Effector CD4-positive, alpha-beta T cell (primary cell): Measurements from ENCODE around the gene COL23A1.
A peak's percentile ranks its signal among the peaks of the same experiment; 100 is the strongest.
"Not testable (repeated sequence)": the region's sequence is repeated elsewhere in the genome, so short reads cannot be mapped to it uniquely, and the experiment has no call there.

ENCODE experiments used
- DNase-seq: peaks from one replicate; pipeline ENCODE4 v3.0.0-alpha.2; 2020

The COL23A1 gene

GRCh38 chr5:178249191-178249989, 340.8 kb downstream of the COL23A1 start:
- DNase-seq, result no peak

DNA sequence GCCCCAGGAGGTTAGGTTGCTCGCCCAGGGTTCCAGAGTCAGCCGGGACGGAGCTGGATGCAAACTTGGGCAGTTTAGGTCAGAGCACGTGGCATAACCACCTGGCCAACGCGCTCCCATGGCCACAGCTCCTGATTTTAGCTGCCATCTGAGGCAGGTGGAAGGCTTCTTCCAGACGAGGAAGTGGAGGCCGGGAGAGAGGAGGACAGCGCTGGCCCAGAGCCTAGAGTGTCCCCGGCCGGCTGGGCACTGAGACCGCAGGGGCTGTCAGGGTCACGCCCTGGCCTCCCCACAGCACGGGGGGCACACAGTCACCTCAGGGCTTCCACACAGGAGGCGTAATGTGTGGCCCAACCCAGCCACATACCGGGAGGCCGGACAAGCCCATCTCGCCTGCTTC, 341.4 kb downstream of the COL23A1 start:
- no peak for DNase-seq

GRCh38 chr5:178247481-178248456, 342.4 kb downstream of the COL23A1 start:
- DNase-seq, result no peak

DNA sequence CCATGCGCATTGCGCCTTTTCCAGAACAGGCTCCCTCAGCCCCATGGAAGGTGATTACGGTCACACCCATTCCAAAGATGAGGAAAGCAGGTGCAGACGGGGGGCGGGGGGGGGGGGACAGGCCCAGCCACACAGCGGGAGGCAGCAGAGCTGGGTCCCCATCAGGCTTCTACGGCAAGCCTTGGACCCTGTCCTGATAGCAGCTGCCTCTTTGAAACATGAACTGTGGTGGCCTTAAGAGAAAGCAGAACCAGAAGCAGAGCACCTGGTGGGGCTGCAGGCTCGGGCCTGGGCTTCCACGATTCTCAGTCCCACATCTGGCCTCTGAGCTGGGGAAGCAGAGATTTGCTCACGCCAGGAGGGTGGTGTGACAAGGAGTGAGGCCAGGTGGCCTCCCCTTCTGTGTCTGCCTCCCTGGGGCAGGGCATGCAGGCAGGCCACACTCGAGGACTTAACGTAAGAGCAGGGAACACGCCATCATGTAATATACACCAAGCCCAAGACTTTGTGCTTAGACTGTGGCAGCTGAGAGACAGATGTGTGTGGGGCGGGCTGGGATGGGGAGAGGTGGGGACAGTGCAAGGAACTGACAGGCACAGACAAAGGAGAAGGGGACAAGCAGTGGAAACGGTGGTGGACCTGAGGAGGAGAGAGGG, 343.4 kb downstream of the COL23A1 start:
- DNase-seq, result no peak

DNA sequence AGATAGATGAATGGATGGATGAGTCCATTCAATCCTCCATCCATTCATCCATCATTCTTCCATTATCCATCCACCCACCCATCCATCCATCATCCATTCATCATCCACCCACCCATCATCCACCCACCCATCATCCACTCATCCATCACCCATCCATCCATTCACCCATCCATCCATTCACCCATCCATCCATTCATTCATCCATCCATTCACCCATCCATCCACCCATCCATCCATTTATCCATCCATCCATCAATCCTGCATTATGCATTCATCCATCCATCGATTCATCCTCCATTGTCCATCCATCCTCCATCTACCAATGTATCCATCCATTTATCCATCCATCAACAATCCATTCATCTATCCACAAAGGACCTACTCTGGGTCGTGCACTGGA, 344.8 kb downstream of the COL23A1 start:
- no peak for DNase-seq

- DNase-seq, result no peak
Observed at GRCh38 chr5:178244576-178244975, 345.6 kb downstream of the COL23A1 start.

GRCh38 chr5:178242416-178242815, 347.8 kb downstream of the COL23A1 start:
- DNase-seq, result no peak

DNA sequence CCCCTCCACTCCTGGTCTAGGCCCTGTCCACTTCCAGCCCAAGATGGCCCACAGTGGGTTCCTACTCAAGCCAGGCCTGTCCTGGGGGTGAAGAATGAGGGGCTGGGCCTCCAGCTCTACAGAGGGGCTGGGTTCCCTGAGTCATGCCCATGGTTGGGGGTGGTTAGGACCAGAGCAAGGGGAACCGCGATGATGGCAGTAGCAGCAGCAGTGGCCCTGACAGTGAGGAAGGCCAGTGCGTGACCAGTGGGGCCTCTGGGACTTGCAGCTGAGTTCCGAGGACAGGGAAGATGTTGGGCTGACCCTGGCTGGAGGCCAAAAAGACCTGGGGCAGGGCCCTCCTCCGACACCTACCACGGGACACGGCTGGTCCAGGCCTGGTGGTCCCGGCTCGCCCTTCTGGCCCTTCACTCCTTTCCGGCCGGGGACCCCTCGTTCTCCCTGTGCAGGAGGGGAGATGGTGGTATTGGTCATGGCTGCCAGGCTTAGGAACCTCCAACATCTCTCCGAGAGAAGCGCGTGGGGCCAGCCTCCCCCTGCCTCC, 348.4 kb downstream of the COL23A1 start:
- DNase-seq, result no peak

GRCh38 chr5:178241231-178241663, 348.9 kb downstream of the COL23A1 start:
- no peak for DNase-seq

- no peak for DNase-seq
Observed at GRCh38 chr5:178240766-178241165, 349.4 kb downstream of the COL23A1 start.

- no peak for DNase-seq
Observed at GRCh38 chr5:178240341-178240741, 349.9 kb downstream of the COL23A1 start.

DNA sequence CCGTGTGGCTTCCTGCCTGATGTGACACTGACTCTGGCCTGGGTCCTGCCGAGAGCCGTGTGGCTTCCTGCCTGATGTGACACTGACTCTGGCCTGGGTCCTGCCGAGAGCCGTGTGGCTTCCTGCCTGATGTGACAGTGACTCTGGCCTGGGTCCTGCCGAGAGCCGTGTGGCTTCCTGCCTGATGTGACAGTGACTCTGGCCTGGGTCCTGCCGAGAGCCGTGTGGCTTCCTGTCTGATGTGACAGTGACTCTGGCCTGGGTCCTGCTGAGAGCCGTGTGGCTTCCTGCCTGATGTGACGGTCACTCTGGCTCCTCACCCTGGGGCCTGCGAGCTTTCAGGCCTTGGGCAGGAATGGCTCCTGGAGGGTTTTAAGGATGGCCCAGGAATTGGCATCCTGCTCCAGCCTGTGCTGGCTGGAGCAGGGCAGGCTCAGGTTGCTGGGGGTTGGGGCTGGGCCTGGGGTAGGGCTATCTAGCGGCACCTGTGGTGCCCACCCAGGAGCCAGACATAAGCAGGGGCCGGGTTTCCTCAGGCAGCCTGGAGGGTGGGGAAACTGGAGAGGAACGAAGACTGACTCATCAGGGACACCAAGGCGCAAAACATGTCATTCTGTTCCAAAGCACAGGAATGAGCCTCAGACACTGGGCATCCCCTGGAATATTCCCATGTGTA, 350.4 kb downstream of the COL23A1 start:
- DNase-seq, result not testable (repeated sequence)

DNA sequence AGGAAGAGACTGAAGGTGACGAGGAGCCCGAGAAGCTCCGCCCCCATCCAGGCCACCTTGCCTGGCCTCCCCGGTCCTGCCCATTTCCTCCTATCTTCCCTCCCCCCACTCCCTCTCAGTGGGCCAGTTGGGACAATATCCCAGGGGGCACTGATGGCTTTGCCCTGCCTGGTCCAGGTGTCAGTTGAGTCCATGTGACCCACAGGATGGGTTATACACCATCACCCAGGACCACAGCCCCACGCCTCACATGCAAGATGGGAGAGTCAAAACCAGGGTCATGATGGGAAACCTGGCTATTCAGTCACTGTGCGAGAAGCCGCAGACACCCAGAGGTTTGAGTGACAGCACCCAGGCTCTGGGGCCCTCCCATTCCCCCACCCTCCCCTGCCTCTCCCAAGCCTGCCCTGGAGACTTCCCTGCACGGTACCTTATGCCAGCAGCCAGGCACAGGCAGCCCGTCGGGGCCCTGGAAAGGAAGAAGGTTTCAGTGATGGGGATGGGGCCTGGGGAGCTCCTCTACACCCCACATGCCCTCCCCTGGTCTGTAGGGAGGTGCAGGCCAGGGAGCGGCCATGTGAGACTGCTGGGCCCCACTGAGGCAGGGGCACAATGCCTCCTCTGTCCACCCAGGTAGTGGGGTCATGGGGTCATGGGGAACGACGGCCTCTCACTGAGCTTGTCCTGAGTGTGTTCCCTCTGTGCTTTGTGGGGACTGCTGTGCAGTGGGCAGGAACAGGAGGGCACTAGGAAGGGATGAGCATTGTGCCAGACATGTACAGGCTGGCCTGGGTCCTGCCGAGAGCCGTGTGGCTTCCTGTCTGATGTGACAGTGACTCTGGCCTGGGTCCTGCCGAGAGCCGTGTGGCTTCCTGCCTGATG, 351.2 kb downstream of the COL23A1 start:
- DNase-seq, result no peak

- no peak for DNase-seq
Observed at GRCh38 chr5:178238313-178238635, 351.9 kb downstream of the COL23A1 start.

- no peak for DNase-seq
Observed at GRCh38 chr5:178237431-178238312, 352.5 kb downstream of the COL23A1 start.

DNA sequence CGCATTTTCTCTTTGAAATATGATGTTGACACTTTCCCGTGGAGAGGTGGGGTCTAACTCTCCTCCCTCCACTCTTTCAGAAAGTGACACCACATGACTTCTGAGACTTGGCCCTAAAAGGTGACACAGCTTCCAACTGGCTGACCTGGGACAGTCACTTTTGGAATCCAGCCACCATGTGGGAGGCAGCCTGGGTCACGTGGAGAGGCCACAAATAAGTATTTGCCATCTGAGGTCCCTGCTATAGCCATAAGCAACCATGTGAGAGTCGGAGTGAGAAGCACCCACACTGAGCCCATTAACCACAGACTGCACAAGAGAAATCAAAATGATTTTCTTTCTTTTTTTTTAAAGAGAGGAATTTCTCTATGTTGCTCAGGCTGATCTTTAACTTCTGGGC, 353.5 kb downstream of the COL23A1 start:
- DNase-seq, result no peak

DNA sequence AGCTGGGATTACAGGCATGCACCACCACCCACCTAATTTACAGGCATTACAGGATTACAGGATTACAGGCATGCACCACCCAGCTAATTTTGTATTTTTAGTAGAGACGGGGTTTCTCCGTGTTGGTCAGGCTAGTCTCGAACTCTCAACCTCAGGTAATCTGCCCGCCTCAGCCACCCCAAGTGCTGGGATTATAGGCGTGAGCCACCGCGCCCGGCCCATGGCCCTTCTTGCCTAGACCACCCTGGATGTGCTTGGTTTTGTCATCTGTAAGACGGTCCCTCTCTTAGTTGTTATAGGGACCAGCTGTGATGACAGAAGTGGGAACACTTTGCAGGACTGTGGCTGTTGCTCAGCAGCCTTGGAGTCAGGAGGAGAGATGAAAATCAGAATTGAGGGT, 354.1 kb downstream of the COL23A1 start:
- no peak for DNase-seq

DNA sequence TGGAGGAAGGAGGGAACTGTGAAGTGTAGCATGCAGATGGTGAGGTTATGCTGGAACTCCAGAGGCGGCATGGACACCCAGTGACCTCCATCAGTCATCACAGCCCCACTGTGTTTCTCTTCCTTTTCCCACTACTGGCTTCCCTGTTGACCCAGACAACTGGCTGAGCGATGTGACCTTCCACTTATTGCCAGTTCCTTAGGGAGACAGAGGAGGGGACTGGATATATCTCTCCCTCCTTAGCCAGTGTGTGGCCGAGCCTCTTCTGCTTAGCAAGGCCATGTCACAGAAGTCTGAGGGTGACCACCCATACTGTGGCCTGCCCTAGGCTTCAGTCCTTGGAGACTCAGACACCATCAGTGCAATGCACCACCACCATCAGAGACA, 354.6 kb downstream of the COL23A1 start:
- no peak for DNase-seq

DNA sequence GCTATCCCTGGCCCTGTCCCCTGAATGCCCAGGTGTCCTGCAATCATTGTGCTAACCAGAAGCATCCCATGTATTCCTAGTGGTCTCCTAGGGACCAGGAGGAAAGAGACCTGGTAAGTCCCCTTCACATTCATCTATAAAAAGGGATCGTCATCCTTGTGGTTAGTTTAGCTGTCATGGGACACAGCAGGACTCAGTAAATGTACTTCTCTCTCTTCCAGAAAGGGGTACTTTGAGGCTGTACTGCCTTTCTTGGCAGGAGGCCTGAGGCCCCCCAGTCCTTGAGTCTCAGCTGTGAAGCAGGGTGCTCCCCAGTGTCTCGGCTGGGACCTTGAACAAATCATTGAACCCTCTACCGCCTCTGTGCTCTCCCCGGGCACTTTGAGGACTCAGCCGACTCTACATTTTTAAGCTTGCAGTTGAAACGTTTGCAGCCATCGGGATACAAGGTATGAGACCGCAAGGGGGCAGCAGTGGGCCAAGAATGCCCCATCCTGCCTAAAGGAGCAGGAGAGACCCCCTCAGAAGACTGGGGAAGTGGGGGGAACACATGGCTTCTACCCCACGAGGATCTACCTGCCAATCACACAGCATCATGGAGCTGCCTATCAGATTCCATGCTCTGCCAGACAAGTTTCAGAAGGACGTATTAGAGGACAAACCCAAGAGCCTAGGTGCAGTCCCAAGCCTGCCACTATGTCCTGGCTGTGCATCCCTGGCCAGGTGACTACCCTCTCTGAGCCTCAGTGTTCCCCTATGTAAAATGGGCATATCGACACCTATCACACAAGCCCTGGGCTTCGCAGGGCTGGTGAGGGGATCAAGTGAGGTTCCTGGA, 355.2 kb downstream of the COL23A1 start:
- peak; percentile 66 for DNase-seq
